Mesenteric fat pad (tissue), 1 donor: ENCODE results near the gene VPS45. TPM values are rescaled to one million over a fixed set of nuclear protein-coding genes. Genes with fewer than 3 reads are reported as not detected.
"Not testable (repeated sequence)": the region's sequence is repeated elsewhere in the genome, so short reads cannot be mapped to it uniquely, and the experiment has no call there.

Experiments
- DNase-seq: peaks from one replicate; pipeline ENCODE4 v3.0.0-alpha.2; 2020; ENCODE audit warnings: low spot score
- total RNA-seq: library from RNA; stranded (reverse); fragmentation: NEBNext Ultra II Directional; extraction: Animal tissue kit (Norgen Biotek cat#: 25700); gene quantifications from one replicate; pipeline ENCODE4 v1.2.1, GENCODE V29; 2021
- donor health status: DM: yes; HTN: yes; CAD: no.

The VPS45 gene
- total RNA-seq, 1 donor from 2014 or later: 35.5 TPM

- DNase-seq: not testable (repeated sequence)
Measured at GRCh38 chr1:150186438-150186788, 118.8 kb downstream of the VPS45 start.

GRCh38 chr1:150186789-150187559 lies 119.4 kb downstream of the VPS45 start:
- DNase-seq: no peak

GRCh38 chr1:150187560-150187931 lies 120.0 kb downstream of the VPS45 start:
- DNase-seq: no peak

GRCh38 chr1:150192012-150192411 lies 124.4 kb downstream of the VPS45 start:
- no peak for DNase-seq

GRCh38 chr1:150194381-150195031 lies 126.9 kb downstream of the VPS45 start:
- no peak for DNase-seq

Other genes starting within 250 kb of the VPS45 start
- 16.1 TPM for gene BOLA1, start 168.2 kb upstream of the VPS45 start, total RNA-seq
- 2.0 TPM for gene SV2A, start 149.9 kb upstream of the VPS45 start, total RNA-seq
- gene SF3B4, start 140.0 kb upstream of the VPS45 start, total RNA-seq: 47.9 TPM
- gene MTMR11, start 130.9 kb upstream of the VPS45 start, total RNA-seq: 2.2 TPM
- gene OTUD7B, start 57.0 kb upstream of the VPS45 start, total RNA-seq: 36.6 TPM
- 33.1 TPM for gene PLEKHO1, start 82.1 kb downstream of the VPS45 start, total RNA-seq
- 17.9 TPM for gene ANP32E, start 168.3 kb downstream of the VPS45 start, total RNA-seq
- not detected for gene CA14, start 190.0 kb downstream of the VPS45 start, total RNA-seq
- 89.2 TPM for gene APH1A, start 201.2 kb downstream of the VPS45 start, total RNA-seq
- gene C1orf54, start 205.0 kb downstream of the VPS45 start, total RNA-seq: 14.4 TPM
- gene CIART, start 214.8 kb downstream of the VPS45 start, total RNA-seq: 3.5 TPM
- 48.0 TPM for gene MRPS21, start 226.1 kb downstream of the VPS45 start, total RNA-seq